GM15510 (cell line): ENCODE results near the gene COLEC11.

Experiments
- POLR2A ChIP-seq: IDR thresholded peaks from 3 replicates; pipeline ENCODE4 v1.6.1; 2011; ENCODE audit warnings: borderline replicate concordance; ENCODE audit not compliant: insufficient read length; ENCODE audit errors: extremely low read depth

The COLEC11 gene

DNA sequence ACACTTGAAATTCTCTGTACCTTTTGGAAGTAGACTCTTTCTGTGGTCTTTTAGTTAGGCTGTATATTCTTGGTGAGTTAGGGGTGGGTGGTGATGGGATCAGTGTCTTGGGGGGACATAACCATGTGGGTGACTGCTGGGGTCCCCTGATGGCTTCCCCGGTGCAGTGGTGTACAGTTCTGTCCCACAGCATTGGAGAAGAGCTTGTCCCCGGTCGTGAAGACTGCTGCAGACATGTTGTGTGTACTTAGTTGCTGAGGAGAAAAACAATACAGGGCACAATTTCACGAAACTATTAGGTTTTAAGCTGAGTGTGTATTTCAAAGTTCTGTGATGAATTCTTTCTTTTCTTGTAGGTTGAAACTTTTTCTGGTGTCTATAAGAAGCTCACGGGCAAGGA, 14.5 kb upstream of the COLEC11 start:
- no peak for TF ChIP-seq POLR2A

GRCh38 chr2:3581367-3582262, 13.3 kb upstream of the COLEC11 start:
- TF ChIP-seq POLR2A, result no peak

- no peak for TF ChIP-seq POLR2A
Observed at GRCh38 chr2:3584076-3584475, 10.8 kb upstream of the COLEC11 start.

DNA sequence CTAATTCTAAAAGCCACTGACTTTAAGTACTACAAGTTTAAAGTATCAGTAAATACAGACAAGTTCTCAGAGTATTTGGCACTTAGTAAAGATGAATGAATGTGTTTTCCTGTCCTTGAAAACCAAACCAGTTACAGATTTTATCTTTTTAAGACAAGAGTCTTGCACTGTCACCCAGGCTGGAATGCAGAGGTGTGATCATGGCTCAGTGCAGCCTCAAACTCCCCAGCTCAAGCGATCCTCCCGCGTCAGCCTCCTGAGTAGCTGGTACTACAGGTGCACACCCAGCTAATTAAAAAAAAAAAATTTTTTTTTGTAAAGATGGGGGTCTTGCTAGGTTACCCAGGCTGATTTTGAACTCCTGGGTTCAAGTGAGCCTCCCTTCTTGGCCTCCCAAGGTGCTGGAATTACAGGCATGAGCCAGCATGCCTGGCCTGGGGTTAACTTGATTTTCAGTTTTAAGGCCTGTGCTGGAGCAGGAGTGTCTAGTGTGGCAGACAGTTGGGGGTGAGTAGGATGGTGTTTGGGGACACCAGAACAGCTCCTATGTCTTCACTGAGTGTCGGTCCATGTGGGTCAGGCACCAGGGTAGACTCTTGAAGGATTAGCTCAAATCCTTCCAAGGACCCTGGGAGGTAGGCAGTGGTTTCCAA, 10.2 kb upstream of the COLEC11 start:
- no peak for TF ChIP-seq POLR2A

- TF ChIP-seq POLR2A, result no peak
Observed at GRCh38 chr2:3585261-3586109, 9.4 kb upstream of the COLEC11 start.

- TF ChIP-seq POLR2A, result no peak
Observed at GRCh38 chr2:3586220-3586619, 8.7 kb upstream of the COLEC11 start.

DNA sequence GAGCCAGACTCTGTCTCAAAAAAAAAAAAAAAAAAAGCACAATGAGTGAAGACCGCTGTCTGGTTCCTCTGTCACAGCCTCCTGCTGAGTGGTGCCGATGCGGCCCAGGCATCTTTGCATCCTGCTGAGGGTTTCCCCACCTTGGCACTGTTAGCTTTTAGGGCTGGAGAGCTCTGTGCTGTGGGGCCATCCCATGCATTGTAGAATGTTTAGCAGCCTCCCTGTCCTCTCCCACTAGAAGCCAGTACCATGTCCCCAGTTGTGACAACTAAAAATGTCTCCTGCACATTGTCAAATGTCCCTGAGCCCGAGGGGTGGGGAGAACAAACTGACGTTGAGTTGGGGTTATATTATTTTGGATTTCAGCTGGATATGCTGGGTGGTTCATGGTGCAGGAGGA, 7.9 kb upstream of the COLEC11 start:
- no peak for TF ChIP-seq POLR2A

DNA sequence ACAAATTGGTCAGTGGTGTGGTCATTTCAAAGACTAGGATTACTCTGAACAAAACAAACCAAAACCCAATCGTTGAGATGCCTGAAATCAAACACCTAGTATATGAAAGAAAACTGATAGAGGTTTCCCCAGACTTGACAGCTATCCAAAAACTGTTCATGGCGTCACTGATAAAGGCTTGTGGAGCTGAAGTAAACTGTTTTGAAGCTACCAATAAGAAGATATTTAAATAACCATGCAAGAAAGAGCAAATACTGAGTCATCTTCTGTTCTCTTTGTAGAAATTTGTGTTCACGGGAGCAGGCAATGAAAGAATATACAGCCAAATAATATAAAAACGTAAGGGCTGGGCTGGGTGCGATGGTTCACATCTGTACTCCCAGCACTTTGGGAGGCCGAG, 7.5 kb upstream of the COLEC11 start:
- no peak for TF ChIP-seq POLR2A

GRCh38 chr2:3588084-3588483, 6.8 kb upstream of the COLEC11 start:
- TF ChIP-seq POLR2A, result no peak

DNA sequence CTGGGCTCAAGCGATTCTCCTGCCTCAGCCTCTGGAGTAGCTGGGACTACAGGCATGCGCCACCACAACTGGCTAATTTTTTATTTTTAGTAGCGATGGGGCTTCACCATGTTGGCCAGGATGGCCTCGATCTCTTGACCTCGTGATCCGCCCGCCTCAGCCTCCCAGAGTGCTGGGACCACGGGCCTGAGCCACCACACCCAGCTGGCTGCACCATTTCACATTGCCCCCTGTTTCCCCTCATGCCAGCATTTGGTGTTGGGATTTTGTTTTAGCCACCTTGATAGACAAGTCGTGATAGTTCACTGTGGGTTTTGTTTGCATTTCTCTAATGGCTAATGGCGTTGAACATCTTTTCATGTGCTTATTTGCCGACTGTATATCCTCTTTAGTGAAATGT, 5.8 kb upstream of the COLEC11 start:
- TF ChIP-seq POLR2A, result no peak

- no peak for TF ChIP-seq POLR2A
Observed at GRCh38 chr2:3595404-3595803, 492 bp downstream of the COLEC11 start.

GRCh38 chr2:3595985-3596384, 1.1 kb downstream of the COLEC11 start:
- no peak for TF ChIP-seq POLR2A

GRCh38 chr2:3596901-3597417, 2.0 kb downstream of the COLEC11 start:
- no peak for TF ChIP-seq POLR2A

DNA sequence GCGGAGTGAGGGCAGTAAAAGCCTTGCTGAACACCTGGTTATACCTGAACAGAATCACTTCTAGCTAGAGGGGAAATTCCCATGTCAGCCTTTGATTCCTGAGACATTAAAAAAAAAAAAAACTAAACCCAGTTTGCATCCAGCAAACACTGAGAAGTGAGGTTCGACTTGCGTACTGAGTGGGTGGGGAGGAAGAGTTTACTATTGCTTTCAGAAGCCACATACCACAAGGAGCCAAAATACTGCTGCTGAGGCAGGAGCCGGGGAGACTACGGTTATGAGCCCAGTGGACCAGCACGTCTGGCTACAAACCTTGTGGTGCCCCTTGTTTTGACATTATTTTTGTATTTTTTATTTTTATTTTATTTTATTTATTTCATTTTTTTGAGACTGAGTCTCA, 2.7 kb downstream of the COLEC11 start:
- TF ChIP-seq POLR2A, result no peak
